GM23248 (cell line): ENCODE results near the gene ZNF343. TPM values are rescaled to one million over a fixed set of nuclear protein-coding genes. Genes with fewer than 3 reads are reported as not detected.

Experiments used
- DNase-seq: peaks from one replicate; pipeline ENCODE4 v3.0.0-alpha.2; 2015
- H2AFZ ChIP-seq: fragments of 200-600 bp; sonication (generic); 2 replicates; pipeline ENCODE4 v1.6.1; 2016; ENCODE audit warnings: antibody characterized with exemption
- H3F3A ChIP-seq: fragments of 200-600 bp; sonication (generic); 2 replicates; pipeline ENCODE4 v1.6.1; 2016; ENCODE audit warnings: mild to moderate bottlenecking, antibody characterized with exemption, mixed run types; ENCODE audit not compliant: insufficient read depth
- H3K27ac ChIP-seq: fragments of 200-600 bp; sonication (generic); 2 replicates; pipeline ENCODE4 v1.5.1; 2016; ENCODE audit warnings: mild to moderate bottlenecking
- H3K27me3 ChIP-seq: fragments of 200-600 bp; sonication (generic); replicated peaks from 2 replicates; pipeline ENCODE4 v1.6.1; 2016; ENCODE audit warnings: mild to moderate bottlenecking; ENCODE audit not compliant: insufficient read depth
- H3K36me3 ChIP-seq: fragments of 200-600 bp; sonication (generic); 2 replicates; pipeline ENCODE4 v1.6.1; 2016; ENCODE audit warnings: low read depth, mild to moderate bottlenecking
- H3K4me1 ChIP-seq: fragments of 200-600 bp; sonication (generic); 2 replicates; pipeline ENCODE4 v1.6.1; 2016; ENCODE audit warnings: mild to moderate bottlenecking; ENCODE audit not compliant: insufficient read depth
- H3K4me2 ChIP-seq: fragments of 200-600 bp; sonication (generic); one replicate; pipeline ENCODE4 v1.6.1; 2016; ENCODE audit warnings: mild to moderate bottlenecking; ENCODE audit not compliant: unreplicated experiment
- H3K4me3 ChIP-seq: fragments of 200-600 bp; sonication (generic); 2 replicates; pipeline ENCODE4 v1.5.1; 2016; ENCODE audit warnings: mild to moderate bottlenecking
- H3K79me2 ChIP-seq: fragments of 200-600 bp; sonication (generic); 2 replicates; pipeline ENCODE4 v1.6.1; 2016; ENCODE audit warnings: mild to moderate bottlenecking; ENCODE audit not compliant: insufficient read depth
- H3K9ac ChIP-seq: fragments of 200-600 bp; sonication (generic); 2 replicates; pipeline ENCODE4 v1.6.1; 2016; ENCODE audit warnings: mild to moderate bottlenecking
- H3K9me2 ChIP-seq: fragments of 200-600 bp; sonication (generic); 2 replicates; pipeline ENCODE4 v1.6.1; 2016; ENCODE audit warnings: mixed run types, mild to moderate bottlenecking, moderate library complexity; ENCODE audit not compliant: insufficient read depth
- H3K9me3 ChIP-seq: fragments of 200-600 bp; sonication (generic); one replicate; pipeline ENCODE4 v1.6.1; 2017; ENCODE audit warnings: low read depth
- H4K20me1 ChIP-seq: fragments of 200-600 bp; sonication (generic); 2 replicates; pipeline ENCODE4 v1.6.0; 2016; ENCODE audit not compliant: insufficient read depth
- EZH2 ChIP-seq: fragments of 200-600 bp; sonication (generic); IDR thresholded peaks from 2 replicates; pipeline ENCODE4 v1.6.1; 2018; ENCODE audit warnings: antibody characterized with exemption, mild to moderate bottlenecking; ENCODE audit not compliant: insufficient read depth, poor library complexity, severe bottlenecking
- EZH2phosphoT487 ChIP-seq: fragments of 200-600 bp; sonication (generic); IDR thresholded peaks from 2 replicates; pipeline ENCODE4 v1.6.1; 2018; ENCODE audit warnings: antibody characterized with exemption, moderate library complexity, mild to moderate bottlenecking, low read depth; ENCODE audit not compliant: insufficient read depth
- WGBS, 2 experiments: methylation state at CpG; one replicate each; pipeline ENCODE4 v1.1.6; 2015 to 2017; ENCODE audit warnings: low lambda C conversion rate in 2 of 2, low coverage in 1 of 2; ENCODE audit errors: missing lambda C conversion rate in 2 of 2; 5-methylcytosine and 5-hydroxymethylcytosine counted together
- in situ Hi-C: fragments of 300-500 bp; cut with MboI; formaldehyde crosslinking; loops from 2 replicates; pipeline ENCODE4 v1.15.0; 2020
- polyA plus RNA-seq: library from polyadenylated mRNA; unstranded; fragments of >200 nt; fragmentation: Nextera tagmentation; extraction: Ambion mirVana; gene quantifications from 2 replicates; pipeline ENCODE4 v1.2.1, GENCODE V29; 2016
- total RNA-seq: library from RNA; depleted of rRNA; stranded (reverse); fragments of >200 nt; shearing (Covaris generic); gene quantifications from 2 replicates; pipeline ENCODE4 v1.2.3, GENCODE V29; 2014

ZNF343 gene
- total and polyA plus RNA-seq, 2 experiments from 2014 or later = 8.1 to 11.0 TPM

GRCh38 chr20:2542361-2542760 is 33.6 kb upstream of the ZNF343 start:
- 51 to 68% methylated on average over 4 of the region's 4 CpGs for WGBS, 2 experiments
- H3K79me2 ChIP-seq = no peaks in the 10 kb centered on the region
- H3K9me2 ChIP-seq = no peaks in the 10 kb centered on the region
- H3K4me1 ChIP-seq = no peaks in the 10 kb centered on the region
- no peak overlapping the region for H2AFZ ChIP-seq
- H3K36me3 ChIP-seq = no peaks in the 10 kb centered on the region
- no peak overlapping the region for H3K9ac ChIP-seq
- no peak overlapping the region for H3K27ac ChIP-seq
- no peaks in the 10 kb centered on the region for H3K9me3 ChIP-seq
- H3K27me3 ChIP-seq = peaks cover 71% of the 10 kb centered on the region
- H3K4me3 ChIP-seq = no peak overlapping the region
- in situ Hi-C loops = no loop called here
- no peak overlapping the region for H3K4me2 ChIP-seq
- no peaks in the 10 kb centered on the region for H3F3A ChIP-seq
- no peak for TF ChIP-seq EZH2
- TF ChIP-seq EZH2phosphoT487 = no peak
- no peak for DNase-seq
- H4K20me1 ChIP-seq = no peaks in the 10 kb centered on the region

- no peak overlapping the region for H2AFZ ChIP-seq
- H3K36me3 ChIP-seq = no peaks in the 10 kb centered on the region
- H3K9me3 ChIP-seq = no peaks in the 10 kb centered on the region
- no peaks in the 10 kb centered on the region for H3K9me2 ChIP-seq
- TF ChIP-seq EZH2phosphoT487 (no peak), EZH2 (no peak)
- no peaks in the 10 kb centered on the region for H3K4me1 ChIP-seq
- H3K9ac ChIP-seq = no peak overlapping the region
- in situ Hi-C loops = no loop called here
- no peak for DNase-seq
- H3F3A ChIP-seq = no peaks in the 10 kb centered on the region
- H3K79me2 ChIP-seq = no peaks in the 10 kb centered on the region
- no peak overlapping the region for H3K27ac ChIP-seq
- peaks cover 71% of the 10 kb centered on the region for H3K27me3 ChIP-seq
- no peaks in the 10 kb centered on the region for H4K20me1 ChIP-seq
- 55 to 59% methylated on average over 2 of the region's 2 CpGs for WGBS, 2 experiments
- H3K4me2 ChIP-seq = no peak overlapping the region
- no peak overlapping the region for H3K4me3 ChIP-seq
Observed at GRCh38 chr20:2541940-2542339, 33.2 kb upstream of the ZNF343 start.

DNA sequence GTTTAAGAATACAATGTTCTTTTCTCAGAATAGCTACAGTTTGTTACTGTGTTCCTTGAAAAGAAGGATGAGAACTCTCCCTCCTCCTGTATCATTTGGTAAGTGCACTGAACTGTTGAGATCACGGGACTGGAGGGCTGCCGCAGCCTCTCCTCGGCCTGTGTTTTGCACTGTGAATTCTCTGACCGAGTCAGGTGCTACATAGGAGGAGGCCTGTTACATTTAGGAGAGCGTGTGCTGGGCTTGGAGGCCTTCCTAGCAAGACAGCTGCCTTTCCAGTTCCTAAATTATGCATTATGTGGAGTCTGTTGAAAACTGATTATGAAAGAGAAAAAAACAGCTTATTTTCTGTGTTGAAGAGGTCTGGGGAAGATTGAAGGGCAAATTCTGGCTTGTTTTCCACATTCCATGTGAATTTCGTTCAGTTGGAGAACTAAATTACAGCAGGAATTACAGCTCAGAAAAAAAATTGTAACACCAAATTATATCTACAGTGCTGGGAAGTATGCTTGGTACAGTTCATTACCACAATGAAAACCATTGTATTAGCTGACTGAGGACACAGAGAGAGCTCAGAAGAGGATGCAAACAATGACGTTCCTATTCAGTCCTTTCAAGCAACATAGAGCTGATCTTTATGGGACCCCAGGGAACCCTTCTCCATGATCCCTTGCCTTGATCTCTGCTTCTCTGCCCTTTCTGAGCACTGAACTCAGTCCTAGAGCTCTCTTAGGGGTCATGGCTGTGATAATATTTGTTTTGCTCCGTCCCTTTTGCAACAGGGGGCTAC is 30.4 kb upstream of the ZNF343 start:
- no peaks in the 10 kb centered on the region for H3K9me3 ChIP-seq
- no peaks in the 10 kb centered on the region for H4K20me1 ChIP-seq
- H3F3A ChIP-seq = no peaks in the 10 kb centered on the region
- in situ Hi-C loops = no loop called here
- 11% methylated on average over 8 of the region's 8 CpGs for WGBS, 2 experiments
- DNase-seq = no peak
- no peaks in the 10 kb centered on the region for H3K4me1 ChIP-seq
- H3K27me3 ChIP-seq = peaks cover 70% of the 10 kb centered on the region
- H3K9ac ChIP-seq = no peak overlapping the region
- H3K79me2 ChIP-seq = no peaks in the 10 kb centered on the region
- H3K9me2 ChIP-seq = no peaks in the 10 kb centered on the region
- H3K4me3 ChIP-seq = no peak overlapping the region
- no peak overlapping the region for H2AFZ ChIP-seq
- H3K27ac ChIP-seq = no peak overlapping the region
- H3K4me2 ChIP-seq = no peak overlapping the region
- TF ChIP-seq EZH2phosphoT487 (no peak), EZH2 (no peak)
- H3K36me3 ChIP-seq = no peaks in the 10 kb centered on the region

DNA sequence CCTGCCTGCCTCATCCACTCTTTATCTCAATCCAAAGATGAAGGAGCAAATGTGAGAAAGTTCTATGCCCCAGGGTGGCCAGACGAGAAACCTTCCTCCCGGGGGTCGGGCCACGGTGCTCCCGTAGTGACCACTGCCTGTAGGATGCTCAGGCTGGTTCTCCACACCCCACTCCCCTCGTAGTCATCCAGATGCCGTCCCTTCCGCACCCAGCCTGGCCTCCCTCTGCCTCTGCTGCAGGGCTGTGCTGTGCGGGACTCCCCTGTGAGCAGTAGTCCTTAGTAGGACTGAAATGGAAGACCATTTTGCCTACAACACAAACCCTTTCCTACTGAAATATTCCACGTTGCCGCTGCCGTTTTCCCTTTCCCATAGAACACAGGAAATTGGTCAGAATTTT is 29.6 kb upstream of the ZNF343 start:
- no peaks in the 10 kb centered on the region for H4K20me1 ChIP-seq
- no peak overlapping the region for H3K4me2 ChIP-seq
- no peaks in the 10 kb centered on the region for H3K9me3 ChIP-seq
- no peaks in the 10 kb centered on the region for H3K36me3 ChIP-seq
- peaks cover 67% of the 10 kb centered on the region for H3K27me3 ChIP-seq
- no peak overlapping the region for H3K4me3 ChIP-seq
- H2AFZ ChIP-seq = no peak overlapping the region
- in situ Hi-C loops = no loop called here
- H3K9me2 ChIP-seq = no peaks in the 10 kb centered on the region
- H3K79me2 ChIP-seq = no peaks in the 10 kb centered on the region
- TF ChIP-seq EZH2phosphoT487 (no peak), EZH2 (no peak)
- H3F3A ChIP-seq = no peaks in the 10 kb centered on the region
- no peak overlapping the region for H3K9ac ChIP-seq
- no peak overlapping the region for H3K27ac ChIP-seq
- H3K4me1 ChIP-seq = no peaks in the 10 kb centered on the region
- DNase-seq = no peak
- WGBS, 2 experiments = 54 to 55% methylated on average over 12 of the region's 12 CpGs
